ENCODE measurements around the gene WIZ. TPM values are rescaled to one million over a fixed set of nuclear protein-coding genes. Genes with fewer than 3 reads are reported as not detected.

WIZ gene
- total RNA-seq, 4 donors from 2014 or later: 39.1 to 44.9 (median 41.0) TPM

DNA sequence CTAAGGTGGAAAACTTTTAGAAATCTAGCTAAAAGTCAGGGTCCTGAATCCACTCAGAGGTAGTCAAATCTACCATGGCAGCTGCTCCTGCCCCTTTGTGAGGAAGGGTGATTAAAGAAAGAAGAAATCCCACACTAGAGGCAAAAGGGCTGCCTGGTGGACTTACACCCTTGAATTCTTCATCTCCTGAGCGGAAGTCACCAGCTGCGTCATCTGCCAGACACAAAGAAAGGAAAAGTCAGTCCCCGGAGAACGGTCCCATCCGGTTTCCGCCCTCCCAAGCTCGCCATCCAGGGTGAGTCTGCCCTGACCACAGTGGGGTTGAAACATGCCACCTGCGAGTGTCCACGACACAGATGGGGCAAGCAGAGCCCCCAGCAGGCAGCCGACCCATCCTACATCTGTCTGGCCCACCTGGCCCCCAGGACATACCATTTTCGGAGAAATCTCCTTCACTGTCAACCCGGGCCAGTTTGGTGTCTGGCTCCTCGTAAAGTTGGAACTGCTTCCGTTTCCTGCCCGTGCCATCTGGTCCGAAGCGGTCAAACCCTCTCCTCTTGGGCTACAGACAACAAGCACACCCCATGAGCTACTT, 77.9 kb downstream of the WIZ start:
- Histone ChIP-seq H3K27me3 (no peaks in the 10 kb centered on the region), H3K4me3 (no peak overlapping the region), H3K36me3 (peaks cover 78% of the 10 kb centered on the region), H3K9me3 (no peaks in the 10 kb centered on the region), H3K27ac (no peak overlapping the region), H3K4me1 (peaks cover 34% of the 10 kb centered on the region)
- no peak for DNase-seq (ENCODE audit: low spot score in 2 of 2)
- no peak for TF ChIP-seq EP300 (IDR thresholded peaks at IDR 0.05)
- TF ChIP-seq POLR2AphosphoS5 (IDR thresholded peaks at IDR 0.05): no peak
- TF ChIP-seq POLR2A (IDR thresholded peaks at IDR 0.05): no peak
- TF ChIP-seq, protein P1, sequence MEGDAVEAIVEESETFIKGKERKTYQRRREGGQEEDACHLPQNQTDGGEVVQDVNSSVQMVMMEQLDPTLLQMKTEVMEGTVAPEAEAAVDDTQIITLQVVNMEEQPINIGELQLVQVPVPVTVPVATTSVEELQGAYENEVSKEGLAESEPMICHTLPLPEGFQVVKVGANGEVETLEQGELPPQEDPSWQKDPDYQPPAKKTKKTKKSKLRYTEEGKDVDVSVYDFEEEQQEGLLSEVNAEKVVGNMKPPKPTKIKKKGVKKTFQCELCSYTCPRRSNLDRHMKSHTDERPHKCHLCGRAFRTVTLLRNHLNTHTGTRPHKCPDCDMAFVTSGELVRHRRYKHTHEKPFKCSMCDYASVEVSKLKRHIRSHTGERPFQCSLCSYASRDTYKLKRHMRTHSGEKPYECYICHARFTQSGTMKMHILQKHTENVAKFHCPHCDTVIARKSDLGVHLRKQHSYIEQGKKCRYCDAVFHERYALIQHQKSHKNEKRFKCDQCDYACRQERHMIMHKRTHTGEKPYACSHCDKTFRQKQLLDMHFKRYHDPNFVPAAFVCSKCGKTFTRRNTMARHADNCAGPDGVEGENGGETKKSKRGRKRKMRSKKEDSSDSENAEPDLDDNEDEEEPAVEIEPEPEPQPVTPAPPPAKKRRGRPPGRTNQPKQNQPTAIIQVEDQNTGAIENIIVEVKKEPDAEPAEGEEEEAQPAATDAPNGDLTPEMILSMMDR (IDR thresholded peaks at IDR 0.05): no peak
- 94% methylated on average over 17 of the region's 17 CpGs for WGBS

DNA sequence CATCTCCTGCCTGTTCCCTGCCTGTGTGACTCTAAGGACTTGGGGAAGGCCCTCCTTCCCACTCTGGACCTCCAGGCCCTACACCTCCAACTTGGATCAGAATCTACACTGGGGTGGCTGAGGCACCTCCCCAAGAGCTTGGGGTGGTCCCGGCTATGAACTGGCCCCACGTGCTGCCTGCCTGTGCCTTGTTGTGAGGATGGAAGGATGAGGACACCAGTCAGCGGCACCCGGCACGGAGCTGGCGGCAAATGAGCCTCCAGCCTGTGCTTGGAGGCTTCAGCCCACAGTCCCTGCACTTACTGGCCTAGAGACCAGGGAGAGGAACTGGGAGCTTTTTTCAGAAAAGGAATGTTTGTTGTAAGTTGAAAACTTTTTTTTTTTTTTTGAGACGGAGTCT, 78.6 kb downstream of the WIZ start:
- 96% methylated on average over 7 of the region's 7 CpGs for WGBS
- Histone ChIP-seq H3K27ac (no peak overlapping the region), H3K9me3 (no peaks in the 10 kb centered on the region), H3K27me3 (no peaks in the 10 kb centered on the region), H3K4me3 (no peak overlapping the region), H3K4me1 (peaks cover 27% of the 10 kb centered on the region), H3K36me3 (peaks cover 83% of the 10 kb centered on the region)
- TF ChIP-seq POLR2A (IDR thresholded peaks at IDR 0.05) (no peak), EP300 (IDR thresholded peaks at IDR 0.05) (no peak), POLR2AphosphoS5 (IDR thresholded peaks at IDR 0.05) (no peak)
- TF ChIP-seq, protein P1 (IDR thresholded peaks at IDR 0.05): no peak
- no peak for DNase-seq (ENCODE audit: low spot score in 2 of 2)

Other genes starting within 250 kb of the WIZ start
- 100 to 1,000 TPM; 205 to 253 (median 245) TPM for gene NOTCH3, start 249.0 kb downstream of the WIZ start, total RNA-seq
- gene EPHX3, start 217.5 kb downstream of the WIZ start, total RNA-seq: 10 to 100 TPM in 3 of 4 donors, 1 to 10 TPM in 1; 8.0 to 81.6 (median 47.5) TPM
- 100 to 1,000 TPM in 1 of 4 donors, 10 to 100 TPM in 3; 54.8 to 111 (median 68.3) TPM for gene BRD4, start 117.4 kb downstream of the WIZ start, total RNA-seq
- 10 to 100 TPM; 25.3 to 77.9 (median 41.6) TPM for gene AKAP8, start 70.2 kb downstream of the WIZ start, total RNA-seq
- gene AKAP8L, start 31.0 kb downstream of the WIZ start, total RNA-seq: 100 to 1,000 TPM in 2 of 4 donors, 10 to 100 TPM in 2; 97.5 to 259 (median 118) TPM
- gene RASAL3, start 14.6 kb upstream of the WIZ start, total RNA-seq: 1 to 10 TPM in 2 of 4 donors, under 1 TPM in 2; 0.70 to 2.4 (median 1.0) TPM
- under 1 TPM in 1 of 4 donors, not detected in 3; 0.21 TPM for gene PGLYRP2, start 29.5 kb upstream of the WIZ start, total RNA-seq
- gene CYP4F22, start 58.6 kb upstream of the WIZ start, total RNA-seq: 10 to 100 TPM; 26.0 to 77.7 (median 55.5) TPM
- 10 to 100 TPM; 14.5 to 18.7 (median 14.9) TPM for gene CYP4F8, start 165.3 kb upstream of the WIZ start, total RNA-seq
- gene CYP4F3, start 190.9 kb upstream of the WIZ start, total RNA-seq: 10 to 100 TPM in 3 of 4 donors, 1 to 10 TPM in 1; 9.5 to 14.4 (median 12.2) TPM
- gene CYP4F12, start 223.1 kb upstream of the WIZ start, total RNA-seq: 100 to 1,000 TPM in 1 of 4 donors, 10 to 100 TPM in 3; 63.3 to 233 (median 84.3) TPM

All from suprapubic skin (tissue), 4 donors.